HCT116 (cell line): ENCODE measurements around the gene UBQLN4. TPM values are rescaled to one million over a fixed set of nuclear protein-coding genes. Genes with fewer than 3 reads are reported as not detected.
"Not testable (repeated sequence)": the region's sequence is repeated elsewhere in the genome, so short reads cannot be mapped to it uniquely, and the experiment has no call there.

Experiments
- ATAC-seq: fragments of 200-7000 bp; cut with Tn5 transposase; 2 replicates; pipeline ENCODE4 v1.9.1; 2020; ENCODE audit warnings: mild to moderate bottlenecking, moderate library complexity
- BruUV-seq: library from RNA; stranded (reverse); fragments of 400-500 nt; replicated peaks from 2 replicates; lab custom pipeline; 2021; lab: Mats Ljungman, UMichigan
- CTCF ChIA-PET: fragments of 300-600 bp; sonication (Branson Sonifier 250); formaldehyde crosslinking; loops from one replicate; lab custom pipeline; 2021; ENCODE audit warnings: antibody characterized with exemption; lab: Charles Lee
- POLR2A ChIA-PET: fragments of 300-600, 350-600 bp; sonication (Branson Sonifier 250); formaldehyde crosslinking; loops from one replicate; lab custom pipeline; 2021; ENCODE audit warnings: antibody characterized with exemption; lab: Charles Lee
- RAD21 ChIA-PET, 2 experiments: fragments of 300-600 bp; sonication (Branson Sonifier 250); formaldehyde crosslinking; loops; one replicate each; lab custom pipeline; 2023; ENCODE audit warnings: low total read pairs in 2 of 2; ENCODE audit not compliant: uncharacterized antibody in 2 of 2, unreplicated experiment in 2 of 2, low non-redundant PET in 1 of 2; lab: Charles Lee
- DNase-seq: peaks from one replicate; pipeline ENCODE4 v3.0.0-alpha.2; 2010; ENCODE audit warnings: low read depth, low spot score
- H2AFZ ChIP-seq: fragments of 200-600 bp; shearing (Covaris generic), sonication (generic); 2 replicates; pipeline ENCODE4 v1.6.1; 2017; ENCODE audit warnings: low read depth, mixed run types, mixed read lengths, antibody characterized with exemption, low read length; ENCODE audit not compliant: poor library complexity, severe bottlenecking
- H3K27ac ChIP-seq: 2 replicates; pipeline ENCODE4 v1.5.1; 2012; ENCODE audit warnings: low read depth, low read length
- H3K27me3 ChIP-seq: fragments of 200-600 bp; sonication (generic); 2 replicates; pipeline ENCODE4 v1.6.1; 2016; ENCODE audit warnings: mixed run types, low read length, mixed read lengths; ENCODE audit not compliant: insufficient read depth
- H3K36me3 ChIP-seq, 2 experiments: fragments of 200-500 bp in 1 of 2; fragments of 200-600 bp in 1 of 2; sonication (Bioruptor generic) in 1 of 2; sonication (generic) in 1 of 2; 2 replicates each; pipeline versions ENCODE4 v1.5.1 to v1.6.1; 2014 to 2016; ENCODE audit warnings: low read length in 2 of 2, inconsistent platforms in 1 of 2, mixed read lengths in 1 of 2, mixed run types in 1 of 2; ENCODE audit not compliant: insufficient read depth in 2 of 2, control insufficient read depth in 1 of 2
- H3K4me1 ChIP-seq, 2 experiments: fragments of 200-600 bp in 1 of 2; sonication (generic) in 1 of 2; 2 replicates each; pipeline versions ENCODE4 v1.5.1 to v1.6.1; 2012 to 2017; ENCODE audit warnings: low read length in 2 of 2, inconsistent platforms in 1 of 2, mild to moderate bottlenecking in 1 of 2, mixed read lengths in 1 of 2, mixed run types in 1 of 2, moderate library complexity in 1 of 2; ENCODE audit not compliant: insufficient read depth in 2 of 2, control insufficient read depth in 1 of 2
- H3K4me2 ChIP-seq: fragments of 200-600 bp; sonication (generic); 2 replicates; pipeline ENCODE4 v1.6.1; 2017; ENCODE audit warnings: mixed run types, low read length, mixed read lengths
- H3K4me3 ChIP-seq, 2 experiments: fragments of 200-600 bp in 1 of 2; sonication (generic) in 1 of 2; replicated peaks in 1 of 2; 2 replicates each; pipeline ENCODE4 v1.5.1; 2011 to 2016; ENCODE audit warnings: low read length in 2 of 2, control low read depth in 1 of 2, low read depth in 1 of 2, mild to moderate bottlenecking in 1 of 2, mixed read lengths in 1 of 2, mixed run types in 1 of 2
- H3K79me2 ChIP-seq: fragments of 200-600 bp; sonication (generic); 2 replicates; pipeline ENCODE4 v1.6.1; 2017; ENCODE audit warnings: mild to moderate bottlenecking, mixed run types, low read length, moderate library complexity, mixed read lengths; ENCODE audit not compliant: insufficient read depth
- H3K9ac ChIP-seq: fragments of 200-600 bp; sonication (generic); 2 replicates; pipeline ENCODE4 v1.6.1; 2016; ENCODE audit warnings: low read length, mixed read lengths
- H3K9me2 ChIP-seq: fragments of 200-600 bp; sonication (generic), shearing (Covaris generic); 2 replicates; pipeline ENCODE4 v1.6.1; 2017; ENCODE audit warnings: mixed run types, mild to moderate bottlenecking, moderate library complexity; ENCODE audit not compliant: insufficient read depth
- H3K9me3 ChIP-seq, 2 experiments: fragments of 200-500 bp in 1 of 2; fragments of 200-600 bp in 1 of 2; sonication (Bioruptor generic) in 1 of 2; sonication (generic) in 1 of 2; 2 replicates each; pipeline ENCODE4 v1.6.1; 2014 to 2017; ENCODE audit warnings: low read length in 2 of 2, mixed read lengths in 2 of 2, inconsistent platforms in 1 of 2, low read depth in 1 of 2, mild to moderate bottlenecking in 1 of 2, mixed run types in 1 of 2, moderate library complexity in 1 of 2; ENCODE audit not compliant: control insufficient read depth in 1 of 2, insufficient read depth in 1 of 2
- H4K20me1 ChIP-seq: fragments of 200-600 bp; sonication (generic), shearing (Covaris generic); 2 replicates; pipeline ENCODE4 v1.6.1; 2017; ENCODE audit warnings: mixed run types, mild to moderate bottlenecking, moderate library complexity; ENCODE audit not compliant: insufficient read depth
- JUND ChIP-seq: IDR thresholded peaks from 2 replicates; pipeline ENCODE4 v1.6.1; 2012
- POLR2AphosphoS5 ChIP-seq: IDR thresholded peaks from 2 replicates; pipeline ENCODE4 v1.6.1; 2011; ENCODE audit warnings: mild to moderate bottlenecking, low read depth, low read length, moderate library complexity
- RAD21 ChIP-seq: IDR thresholded peaks from 2 replicates; pipeline ENCODE4 v1.6.1; 2012; ENCODE audit warnings: low read depth, mild to moderate bottlenecking
- SIN3A ChIP-seq: IDR thresholded peaks from 2 replicates; pipeline ENCODE4 v1.6.1; 2012; ENCODE audit warnings: low read depth
- SP1 ChIP-seq: IDR thresholded peaks from 2 replicates; pipeline ENCODE4 v1.6.1; 2012; ENCODE audit warnings: low read depth
- SRF ChIP-seq: IDR thresholded peaks from 2 replicates; pipeline ENCODE4 v1.6.1; 2012; ENCODE audit warnings: low read depth
- ZFX ChIP-seq: fragments of 450-650 bp; IDR thresholded peaks from 2 replicates; pipeline ENCODE4 v1.6.1; 2017
- intact Hi-C: fragments of 100-400 bp; cut with micrococcal nuclease; formaldehyde crosslinking; loops from 2 replicates; pipeline ENCODE4 v1.10.0; 2022
- total RNA-seq: library from RNA; stranded (reverse); gene quantifications from one replicate; pipeline ENCODE4 v1.2.1, GENCODE V29; 2021; ENCODE audit not compliant: unreplicated experiment
- TF ChIP-seq, protein P1 (sequence below): IDR thresholded peaks from 2 replicates; pipeline ENCODE4 v1.6.1; 2012

The UBQLN4 gene
- total RNA-seq, 1 experiment from 2014 or later: 68.4 TPM

DNA sequence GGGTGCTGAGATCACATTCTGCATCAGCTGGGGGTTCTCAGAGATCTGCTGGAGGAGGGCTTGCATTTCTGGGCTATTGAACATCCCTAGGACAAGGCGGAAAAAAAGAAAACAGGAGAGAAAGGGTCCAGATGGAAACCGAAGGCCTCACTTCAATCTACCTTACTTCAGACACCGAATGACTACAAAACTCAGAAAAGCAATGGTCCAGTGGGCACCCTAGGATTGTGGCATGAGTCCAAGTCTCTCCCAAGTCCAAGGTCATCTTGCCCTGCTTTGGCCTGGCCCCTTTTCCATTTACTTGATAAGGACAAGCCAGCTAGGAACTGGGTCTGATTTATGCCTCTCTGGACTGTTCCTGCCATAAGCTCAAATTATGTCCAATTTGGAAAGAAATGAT, 10.8 kb downstream of the UBQLN4 start:
- Histone ChIP-seq H3K27ac (no peak overlapping the region), H3K9ac (no peak overlapping the region), H3K36me3 (peaks cover 21 to 26% of the 10 kb centered on the region in 2 experiments), H3K4me3 (no peak overlapping the region), H2AFZ (no peak overlapping the region), H3K9me2 (no peaks in the 10 kb centered on the region), H3K79me2 (no peaks in the 10 kb centered on the region), H3K4me2 (no peak overlapping the region), H4K20me1 (no peaks in the 10 kb centered on the region), H3K4me1 (peaks cover 10 to 17% of the 10 kb centered on the region in 2 experiments), H3K27me3 (no peaks in the 10 kb centered on the region), H3K9me3 (no peaks in the 10 kb centered on the region)
- ChIA-PET RAD21 (no interaction called here), POLR2A (no interaction called here), CTCF (no interaction called here)
- intact Hi-C loops: no loop called here
- BruUV-seq: no TSS peak
- no peak for DNase-seq
- TF ChIP-seq SP1 (no peak), SIN3A (no peak), POLR2AphosphoS5 (no peak), JUND (no peak), SRF (no peak), RAD21 (no peak), ZFX (no peak)
- TF ChIP-seq, protein P1, sequence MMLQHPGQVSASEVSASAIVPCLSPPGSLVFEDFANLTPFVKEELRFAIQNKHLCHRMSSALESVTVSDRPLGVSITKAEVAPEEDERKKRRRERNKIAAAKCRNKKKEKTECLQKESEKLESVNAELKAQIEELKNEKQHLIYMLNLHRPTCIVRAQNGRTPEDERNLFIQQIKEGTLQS: no peak
- no peak for ATAC-seq

DNA sequence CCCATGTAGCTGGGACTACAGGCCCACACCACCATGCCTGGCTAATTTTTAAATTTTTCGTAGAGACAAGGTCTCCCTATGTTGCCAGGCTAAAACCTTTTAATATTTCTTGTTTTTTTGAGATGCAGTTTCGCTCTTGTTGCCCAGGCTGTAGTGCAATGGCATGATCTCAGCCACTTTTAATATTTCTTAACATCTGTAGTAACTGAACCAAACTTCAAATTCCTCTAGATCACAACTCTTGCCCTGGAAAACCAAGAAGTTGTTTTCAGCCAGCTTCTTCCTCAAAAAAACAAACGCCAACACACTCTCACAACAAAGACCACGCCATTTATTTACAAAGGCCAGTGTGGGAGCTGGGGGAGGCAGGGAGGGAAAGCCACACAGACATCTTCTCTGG, 18.6 kb downstream of the UBQLN4 start:
- H3K4me2 ChIP-seq, H3K9me3 ChIP-seq, H2AFZ ChIP-seq, H4K20me1 ChIP-seq, H3K9me2 ChIP-seq, H3K27ac ChIP-seq, RAD21 ChIA-PET, H3K79me2 ChIP-seq, H3K36me3 ChIP-seq, BruUV-seq, H3K4me1 ChIP-seq, H3K4me3 ChIP-seq, ATAC-seq, H3K27me3 ChIP-seq, intact Hi-C loops, DNase-seq, H3K9ac ChIP-seq, CTCF ChIA-PET, POLR2A ChIA-PET: not testable (repeated sequence)
